Fibroblast of villous mesenchyme (primary cell): ENCODE results near the gene FREM1. TPM values are rescaled to one million over a fixed set of nuclear protein-coding genes. Genes with fewer than 3 reads are reported as not detected.
A peak's percentile ranks its signal among the peaks of the same experiment; 100 is the strongest.

ENCODE experiments used
- DNase-seq: peaks from one replicate; pipeline ENCODE4 v3.0.0-alpha.2; 2010; ENCODE audit warnings: low read depth
- H3K4me3 ChIP-seq: 2 replicates; pipeline ENCODE4 v1.5.1; 2011; ENCODE audit warnings: low read depth, mild to moderate bottlenecking, low read length
- CTCF ChIP-seq: IDR thresholded peaks from 2 replicates; pipeline ENCODE4 v1.5.1; 2012; ENCODE audit warnings: low read depth, mild to moderate bottlenecking, low read length; ENCODE audit not compliant: insufficient read depth
- small RNA-seq: library from RNA; depleted of rRNA; stranded (forward); fragments of <200 nt; gene quantifications from one replicate; pipeline ENCODE3, GENCODE V24; 2012
- total RNA-seq: library from RNA; depleted of rRNA; stranded (reverse); fragments of >200 nt; gene quantifications from 2 replicates; pipeline ENCODE4 v1.2.3, GENCODE V29; 2012

Gene FREM1
- total RNA-seq, 1 donor: 0.86 TPM

- H3K4me3 ChIP-seq: no peak overlapping the region
- peak; percentile 31 for DNase-seq
- TF ChIP-seq CTCF: no peak
Measured at GRCh38 chr9:14687042-14687719, 223.0 kb downstream of the FREM1 start.

GRCh38 chr9:14686168-14686567, 224.1 kb downstream of the FREM1 start:
- no peak overlapping the region for H3K4me3 ChIP-seq
- no peak for DNase-seq
- no peak for TF ChIP-seq CTCF

Small RNA genes within 50 kb of the gene (small RNA-seq; reads per million reads assigned to genes)
- gene RNU6-1260P: not detected

Other genes with a start within 250 kb of the FREM1 start
- 9.3 and 17.3 TPM in 2 replicates for gene ZDHHC21, start 217.0 kb downstream of the FREM1 start, total RNA-seq
- gene CER1, start 187.7 kb downstream of the FREM1 start, total RNA-seq: not detected in 2 replicates